GM12865 (cell line): ENCODE results near the gene SLC29A4.
"Not testable (repeated sequence)": the region's sequence is repeated elsewhere in the genome, so short reads cannot be mapped to it uniquely, and the experiment has no call there.

Source experiments
- DNase-seq: peaks from one replicate; pipeline ENCODE4 v3.0.0; 2010; ENCODE audit warnings: low read depth
- H3K4me3 ChIP-seq: 2 replicates; pipeline ENCODE4 v1.5.1; 2011; ENCODE audit warnings: mild to moderate bottlenecking, low read depth, low read length, control low read depth
- TF ChIP-seq, protein P1 (sequence below): IDR thresholded peaks from 2 replicates; pipeline ENCODE4 v1.5.1; 2011; ENCODE audit warnings: low read length, control low read depth, low read depth, inconsistent platforms; ENCODE audit not compliant: insufficient read depth; ENCODE audit errors: missing control alignments

The SLC29A4 gene

GRCh38 chr7:5314864-5315263 is 32.1 kb downstream of the SLC29A4 start:
- no peak for DNase-seq
- TF ChIP-seq, protein P1, sequence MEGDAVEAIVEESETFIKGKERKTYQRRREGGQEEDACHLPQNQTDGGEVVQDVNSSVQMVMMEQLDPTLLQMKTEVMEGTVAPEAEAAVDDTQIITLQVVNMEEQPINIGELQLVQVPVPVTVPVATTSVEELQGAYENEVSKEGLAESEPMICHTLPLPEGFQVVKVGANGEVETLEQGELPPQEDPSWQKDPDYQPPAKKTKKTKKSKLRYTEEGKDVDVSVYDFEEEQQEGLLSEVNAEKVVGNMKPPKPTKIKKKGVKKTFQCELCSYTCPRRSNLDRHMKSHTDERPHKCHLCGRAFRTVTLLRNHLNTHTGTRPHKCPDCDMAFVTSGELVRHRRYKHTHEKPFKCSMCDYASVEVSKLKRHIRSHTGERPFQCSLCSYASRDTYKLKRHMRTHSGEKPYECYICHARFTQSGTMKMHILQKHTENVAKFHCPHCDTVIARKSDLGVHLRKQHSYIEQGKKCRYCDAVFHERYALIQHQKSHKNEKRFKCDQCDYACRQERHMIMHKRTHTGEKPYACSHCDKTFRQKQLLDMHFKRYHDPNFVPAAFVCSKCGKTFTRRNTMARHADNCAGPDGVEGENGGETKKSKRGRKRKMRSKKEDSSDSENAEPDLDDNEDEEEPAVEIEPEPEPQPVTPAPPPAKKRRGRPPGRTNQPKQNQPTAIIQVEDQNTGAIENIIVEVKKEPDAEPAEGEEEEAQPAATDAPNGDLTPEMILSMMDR, result no peak
- no peak overlapping the region for H3K4me3 ChIP-seq

GRCh38 chr7:5315761-5316160 is 33.0 kb downstream of the SLC29A4 start:
- no peak for DNase-seq
- H3K4me3 ChIP-seq, result no peak overlapping the region
- TF ChIP-seq, protein P1, result no peak

GRCh38 chr7:5318613-5319012 is 35.9 kb downstream of the SLC29A4 start:
- H3K4me3 ChIP-seq, DNase-seq: not testable (repeated sequence)

- TF ChIP-seq, protein P1, result no peak
- no peak overlapping the region for H3K4me3 ChIP-seq
- no peak for DNase-seq
These were observed 37.6 kb downstream of the SLC29A4 start for GRCh38 chr7:5320391-5320790.

- no peak for DNase-seq
- TF ChIP-seq, protein P1, result no peak
- no peak overlapping the region for H3K4me3 ChIP-seq
These were observed 38.2 kb downstream of the SLC29A4 start for GRCh38 chr7:5320802-5321396.

- no peak overlapping the region for H3K4me3 ChIP-seq
- DNase-seq, result no peak
- TF ChIP-seq, protein P1, result no peak
These were observed 40.1 kb downstream of the SLC29A4 start for GRCh38 chr7:5322621-5323410.

DNA sequence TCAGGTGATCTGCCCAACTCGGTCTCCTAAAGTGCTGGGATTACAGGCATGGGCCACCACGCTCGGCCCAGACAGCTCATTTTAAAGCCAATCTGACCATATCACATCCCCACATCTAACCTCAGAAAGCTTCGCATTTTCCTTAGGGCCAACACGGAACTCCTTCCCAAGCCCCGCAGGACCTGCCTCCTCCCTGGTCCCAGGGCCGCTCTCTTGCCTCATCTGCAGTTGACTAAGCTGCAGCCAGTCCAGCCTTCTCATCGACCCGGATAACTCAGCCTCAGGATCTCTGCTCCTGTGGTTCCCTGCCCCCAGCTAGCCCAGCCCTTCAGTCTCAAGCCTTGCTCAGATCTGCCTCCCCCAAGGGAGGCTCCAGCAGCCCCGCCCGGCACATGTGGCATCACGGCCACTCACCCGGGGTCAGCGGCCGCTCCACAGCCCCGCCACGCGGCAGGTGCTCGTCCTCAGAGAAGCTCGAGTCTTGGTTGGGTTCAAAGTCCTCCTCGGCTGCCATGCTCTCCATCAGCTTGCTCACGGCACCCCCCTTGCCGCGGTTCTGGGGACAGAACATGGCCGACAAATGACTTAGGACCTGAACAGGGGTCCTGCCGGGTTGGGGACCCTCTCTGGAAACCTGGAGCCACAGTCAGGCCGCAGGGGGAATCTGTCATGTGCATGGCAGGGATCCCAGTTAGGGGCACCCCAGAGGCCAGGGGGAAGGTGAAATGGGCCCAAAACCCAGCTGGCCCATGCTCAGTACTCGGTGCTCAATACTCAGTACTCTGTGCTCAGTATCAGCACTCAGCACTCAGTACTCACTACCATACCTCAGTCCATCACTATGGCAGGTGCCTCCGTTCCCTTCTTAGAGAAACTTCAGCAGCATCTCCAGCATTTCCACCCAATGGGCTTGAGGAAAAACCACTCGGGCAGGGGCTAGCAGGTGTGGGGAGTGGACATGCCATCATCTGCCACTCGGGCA is 41.3 kb downstream of the SLC29A4 start:
- not testable (repeated sequence) for H3K4me3 ChIP-seq, DNase-seq
